Measurements from ENCODE around the gene PRKCE. TPM values are rescaled to one million over a fixed set of nuclear protein-coding genes. Genes with fewer than 3 reads are reported as not detected.

PRKCE gene
- total and polyA plus RNA-seq, 2 donors (not counting 3 experiments of a cell fraction or from before 2014, with no cell fraction given), result 27.9 to 33.9 TPM

- H3K4me2 ChIP-seq (ENCODE audit: insufficient read depth, low read length), result no peak overlapping the region
- H3K79me2 ChIP-seq (ENCODE audit: control insufficient read depth, insufficient read depth, low read length), result no peaks in the 10 kb centered on the region
- no peak for TF ChIP-seq CTCF (IDR thresholded peaks at IDR 0.05; ENCODE audit: extremely low read depth in 1 of 2, insufficient read depth in 1 of 2, low read depth in 1 of 2, low read length in 2 of 2)
- TF ChIP-seq MAX (IDR thresholded peaks at IDR 0.05; ENCODE audit: insufficient read depth, insufficient read length), result no peak
- TF ChIP-seq MYC (IDR thresholded peaks at IDR 0.05; ENCODE audit: low read depth, low read length), result no peak
- TF ChIP-seq FOS (IDR thresholded peaks at IDR 0.05; ENCODE audit: borderline replicate concordance, insufficient read depth, low read length), result no peak
- no peak for TF ChIP-seq POLR2A (IDR thresholded peaks at IDR 0.05; ENCODE audit: low read depth, low read length)
- TF ChIP-seq GATA2 (IDR thresholded peaks at IDR 0.05; ENCODE audit: insufficient read depth, insufficient read length, low read depth, low read length), result no peak
- no peak for DNase-seq (ENCODE audit: low read depth, low spot score)
- BruUV-seq (replicated peaks), result no TSS peak
- no peak overlapping the region for H3K4me3 ChIP-seq (replicated peaks in 1 of 3; ENCODE audit: insufficient read depth in 1 of 3, low read depth in 1 of 3, low read length in 3 of 3)
- H4K20me1 ChIP-seq (replicated peaks; ENCODE audit: control insufficient read depth, extremely low read depth, insufficient read depth, low read length), result no peaks in the 10 kb centered on the region
- dilution Hi-C loops (cut with MboI; ENCODE audit: extremely low pct_ligation_motif_present, low sequenced_read_pairs), result no loop called here
- no peak overlapping the region for H3K27ac ChIP-seq (ENCODE audit: insufficient read depth, low read depth, low read length)
- no peaks in the 10 kb centered on the region for H3K27me3 ChIP-seq (ENCODE audit: control insufficient read depth in 2 of 2, insufficient read depth in 2 of 2, low read length in 2 of 2)
- no peak overlapping the region for H3K9ac ChIP-seq (replicated peaks; ENCODE audit: extremely low read depth, insufficient read depth, low read length)
- H2AFZ ChIP-seq (ENCODE audit: low read depth, low read length), result no peak overlapping the region
- peaks cover 5% of the 10 kb centered on the region for H3K4me1 ChIP-seq (ENCODE audit: control insufficient read depth, extremely low read depth, insufficient read depth, low read length)
- H3K9me1 ChIP-seq (replicated peaks; ENCODE audit: control insufficient read depth, extremely low read depth, insufficient read depth, low read length), result no peaks in the 10 kb centered on the region
- FAIRE-seq, result no peak
- no peaks in the 10 kb centered on the region for H3K9me3 ChIP-seq (replicated peaks; ENCODE audit: control insufficient read depth, insufficient read depth, low read length)
- ChIA-PET POLR2A (no interaction called here), CTCF (interaction anchor here (0.6 to 1.9 kb wide), 6 partner anchors 8 to 384 kb away, joined by 3 to 5 read pairs (median 3); no protein-coding TSS in a partner anchor)
- intact Hi-C loops (cut with micrococcal nuclease), result no loop called here
- no peaks in the 10 kb centered on the region for H3K36me3 ChIP-seq (ENCODE audit: control insufficient read depth in 2 of 2, extremely low read depth in 1 of 2, insufficient read depth in 2 of 2, low read length in 2 of 2)
Measured at GRCh38 chr2:45918463-45919159, 267.1 kb downstream of the PRKCE start.
